ENCODE measurements around the gene IL13RA1. TPM values are rescaled to one million over a fixed set of nuclear protein-coding genes. Genes with fewer than 3 reads are reported as not detected.

The IL13RA1 gene
- total RNA-seq, 4 donors from 2014 or later = 13.9 to 89.6 (median 70.2) TPM

- Histone ChIP-seq H3K36me3 (no peaks in the 10 kb centered on the region), H3K4me1 (no peaks in the 10 kb centered on the region), H3K27me3 (no peaks in the 10 kb centered on the region), H3K27ac (no peak overlapping the region), H3K9me3 (no peaks in the 10 kb centered on the region), H3K4me3 (no peak overlapping the region)
- intact Hi-C loops (cut with DNase I; ENCODE audit: low total_unique reads) (no loop called here), in situ Hi-C loops (cut with MboI; ENCODE audit: low pct_ligation_motif_present in 1 of 4, low pct_unique_long_range_greater_than_20kb in 1 of 4, low sequenced_read_pairs in 3 of 4) (no loop called here)
- no peak for DNase-seq
- TF ChIP-seq EP300 (IDR thresholded peaks at IDR 0.05; ENCODE audit: low read depth) = no peak
- TF ChIP-seq CTCF (IDR thresholded peaks at IDR 0.05) = no peak
- no peak for TF ChIP-seq POLR2AphosphoS5 (IDR thresholded peaks at IDR 0.05)
- no peak for TF ChIP-seq POLR2A (IDR thresholded peaks at IDR 0.05)
- 78% methylated on average over 2 of the region's 2 CpGs; no CpG with 5 or more reads in 1 of the 2 donors for WGBS, 2 donors (ENCODE audit: low coverage in 1 of 2)
Measured at GRCh38 chrX:118745570-118745969, 18.2 kb downstream of the IL13RA1 start.

GRCh38 chrX:118751950-118752783, 24.8 kb downstream of the IL13RA1 start:
- Histone ChIP-seq H3K4me1 (peaks cover 0 to 3% (median 0%) of the 10 kb centered on the region in 4 donors), H3K36me3 (no peaks in the 10 kb centered on the region), H3K9me3 (no peaks in the 10 kb centered on the region), H3K27me3 (no peaks in the 10 kb centered on the region), H3K27ac (no peak overlapping the region), H3K4me3 (no peak overlapping the region)
- TF ChIP-seq POLR2A (IDR thresholded peaks at IDR 0.05) = no peak
- no peak for TF ChIP-seq CTCF (IDR thresholded peaks at IDR 0.05)
- no peak for TF ChIP-seq POLR2AphosphoS5 (IDR thresholded peaks at IDR 0.05)
- no peak for TF ChIP-seq EP300 (IDR thresholded peaks at IDR 0.05; ENCODE audit: low read depth)
- in situ Hi-C loops (cut with MboI; ENCODE audit: low pct_ligation_motif_present in 1 of 4, low pct_unique_long_range_greater_than_20kb in 1 of 4, low sequenced_read_pairs in 3 of 4) = no loop called here
- 64% methylated on average over 9 of the region's 9 CpGs; no CpG with 5 or more reads in 1 of the 2 donors for whole genome bisulfite sequencing, 2 donors (ENCODE audit: low coverage in 1 of 2)
- DNase-seq = no peak
- intact Hi-C loops (cut with DNase I; ENCODE audit: low total_unique reads) = no loop called here

GRCh38 chrX:118755633-118756032, 28.2 kb downstream of the IL13RA1 start:
- Histone ChIP-seq H3K9me3 (no peaks in the 10 kb centered on the region), H3K36me3 (no peaks in the 10 kb centered on the region), H3K27ac (peak overlapping the region in 2 of 4 donors; percentile 20 to 55), H3K4me3 (no peak overlapping the region), H3K27me3 (no peaks in the 10 kb centered on the region), H3K4me1 (peaks cover 0 to 3% (median 0%) of the 10 kb centered on the region in 4 donors)
- WGBS, 2 donors (ENCODE audit: low coverage in 1 of 2) = 52 to 64% methylated on average over 3 to 4 of the region's 4 CpGs
- no peak for DNase-seq
- in situ Hi-C loops (cut with MboI; ENCODE audit: low pct_ligation_motif_present in 1 of 4, low pct_unique_long_range_greater_than_20kb in 1 of 4, low sequenced_read_pairs in 3 of 4) (no loop called here), intact Hi-C loops (cut with DNase I; ENCODE audit: low total_unique reads) (no loop called here)
- no peak for TF ChIP-seq CTCF (IDR thresholded peaks at IDR 0.05)
- no peak for TF ChIP-seq EP300 (IDR thresholded peaks at IDR 0.05; ENCODE audit: low read depth)
- no peak for TF ChIP-seq POLR2AphosphoS5 (IDR thresholded peaks at IDR 0.05)
- TF ChIP-seq POLR2A (IDR thresholded peaks at IDR 0.05) = no peak

- Histone ChIP-seq H3K4me3 (no peak overlapping the region), H3K4me1 (peaks cover 0 to 3% (median 0%) of the 10 kb centered on the region in 4 donors), H3K9me3 (no peaks in the 10 kb centered on the region), H3K36me3 (no peaks in the 10 kb centered on the region), H3K27me3 (no peaks in the 10 kb centered on the region), H3K27ac (peak overlapping the region in 2 of 4 donors; percentile 20 to 53)
- intact Hi-C loops (cut with DNase I; ENCODE audit: low total_unique reads) (no loop called here), in situ Hi-C loops (cut with MboI; ENCODE audit: low pct_ligation_motif_present in 1 of 4, low pct_unique_long_range_greater_than_20kb in 1 of 4, low sequenced_read_pairs in 3 of 4) (no loop called here)
- no peak for DNase-seq
- TF ChIP-seq EP300 (IDR thresholded peaks at IDR 0.05; ENCODE audit: low read depth) (no peak), CTCF (IDR thresholded peaks at IDR 0.05) (no peak), POLR2AphosphoS5 (IDR thresholded peaks at IDR 0.05) (no peak), POLR2A (IDR thresholded peaks at IDR 0.05) (no peak)
- 76% methylated on average over 2 of the region's 2 CpGs; no CpG with 5 or more reads in 1 of the 2 donors for WGBS, 2 donors (ENCODE audit: low coverage in 1 of 2)
Measured at GRCh38 chrX:118756101-118756500, 28.7 kb downstream of the IL13RA1 start.
